Mesodermal cell (in vitro differentiated cells): ENCODE data around the gene ITIH2.

Experiments used
- H3K27ac ChIP-seq: 2 replicates; pipeline ENCODE4 v1.7.0; 2013; ENCODE audit warnings: mild to moderate bottlenecking, low read depth, low read length, moderate library complexity; ENCODE audit not compliant: severe bottlenecking
- H3K36me3 ChIP-seq: 2 replicates; pipeline ENCODE4 v1.7.1; 2013; ENCODE audit warnings: mild to moderate bottlenecking, low read length, moderate library complexity; ENCODE audit not compliant: control insufficient read depth, insufficient read depth
- H3K4me1 ChIP-seq: one replicate; pipeline ENCODE4 v1.7.1; 2013; ENCODE audit warnings: mild to moderate bottlenecking, low read length; ENCODE audit not compliant: insufficient read depth, control insufficient read depth, poor library complexity, severe bottlenecking
- H3K4me3 ChIP-seq: 2 replicates; pipeline ENCODE4 v1.7.0; 2013; ENCODE audit warnings: low read length, control low read depth, mild to moderate bottlenecking; ENCODE audit not compliant: insufficient read depth, poor library complexity, severe bottlenecking; ENCODE audit errors: extremely low read depth
- H3K9me3 ChIP-seq: 2 replicates; pipeline ENCODE4 v1.7.1; 2013; ENCODE audit warnings: mild to moderate bottlenecking, low read length, moderate library complexity; ENCODE audit not compliant: control insufficient read depth
- WGBS, 2 experiments: methylation state at CpG; one replicate each; pipeline ENCODE4 v1.1.5; 2013; ENCODE audit warnings: missing lambda C conversion rate in 2 of 2; ENCODE audit not compliant: insufficient coverage in 2 of 2; 5-methylcytosine and 5-hydroxymethylcytosine counted together

Gene ITIH2

GRCh38 chr10:7786430-7786829 lies 83.3 kb downstream of the ITIH2 start:
- H3K9me3 ChIP-seq: no peaks in the 10 kb centered on the region
- H3K4me3 ChIP-seq: peak overlapping the region; percentile 98
- H3K36me3 ChIP-seq: peaks cover 40% of the 10 kb centered on the region
- H3K4me1 ChIP-seq: peaks cover 9% of the 10 kb centered on the region
- 94 to 100% methylated on average over 2 of the region's 3 CpGs for WGBS, 2 experiments
- H3K27ac ChIP-seq: no peak overlapping the region

GRCh38 chr10:7787150-7787856 lies 84.2 kb downstream of the ITIH2 start:
- Histone ChIP-seq H3K27ac (peak overlapping the region; percentile 70), H3K9me3 (no peaks in the 10 kb centered on the region), H3K36me3 (peaks cover 40% of the 10 kb centered on the region), H3K4me1 (peaks cover 9% of the 10 kb centered on the region), H3K4me3 (peak overlapping the region; percentile 98)
- WGBS, 2 experiments: 1% methylated on average over 18 to 22 of the region's 26 CpGs

DNA sequence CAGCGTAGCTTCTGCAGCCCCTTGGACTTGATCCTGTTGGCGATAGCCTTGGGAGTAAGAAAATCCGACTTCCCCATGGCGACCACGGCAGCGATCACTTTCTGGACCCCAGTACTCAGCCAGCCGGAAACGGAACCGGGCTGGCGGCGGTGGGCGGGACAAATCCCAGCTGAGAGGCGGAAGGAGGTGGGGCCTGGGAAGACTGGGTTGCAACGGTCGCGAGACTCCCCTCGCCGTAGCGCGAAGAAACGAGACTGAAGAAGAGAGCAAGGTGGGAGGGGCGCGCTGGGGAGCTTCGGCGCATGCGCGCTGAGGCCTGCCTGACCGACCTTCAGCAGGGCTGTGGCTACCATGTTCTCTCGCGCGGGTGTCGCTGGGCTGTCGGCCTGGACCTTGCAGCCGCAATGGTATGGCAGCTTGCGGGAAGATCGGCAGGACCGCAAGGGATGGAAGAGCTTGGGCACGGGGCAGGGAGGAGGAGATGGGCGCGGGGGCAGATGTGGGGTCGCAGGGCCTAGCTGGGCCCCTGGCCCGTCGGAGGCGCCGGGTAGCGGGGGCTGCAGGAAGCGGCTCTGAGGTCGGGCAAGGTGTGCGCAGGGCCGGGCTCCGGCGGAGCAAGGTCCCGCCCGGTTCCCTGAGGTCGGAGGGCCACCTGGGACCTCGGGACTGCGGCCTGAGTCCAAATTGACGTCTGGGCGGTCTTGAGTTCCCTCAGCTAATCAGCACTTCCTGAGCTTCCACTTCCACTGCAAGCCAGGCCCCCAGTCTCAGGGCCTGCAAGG lies 84.9 kb downstream of the ITIH2 start, which contains the start of the genes ATP5F1C and KIN:
ATP5F1C (plus strand) TSS at position 321 of the 782 bp plus-strand sequence; CDS start at position 352, 31 bp downstream.
KIN (minus strand) TSS at position 137 of the 782 bp plus-strand sequence; CDS start at position 77, 60 bp downstream.
- Histone ChIP-seq H3K4me1 (peaks cover 12% of the 10 kb centered on the region), H3K4me3 (peak within 1 kb of the TSS; percentile 98), H3K36me3 (peaks cover 43% of the 10 kb centered on the region), H3K27ac (peak within 1 kb of the TSS; percentile 70), H3K9me3 (no peaks in the 10 kb centered on the region)
- 0% methylated on average over 43 to 52 of the region's 59 CpGs for WGBS, 2 experiments

DNA sequence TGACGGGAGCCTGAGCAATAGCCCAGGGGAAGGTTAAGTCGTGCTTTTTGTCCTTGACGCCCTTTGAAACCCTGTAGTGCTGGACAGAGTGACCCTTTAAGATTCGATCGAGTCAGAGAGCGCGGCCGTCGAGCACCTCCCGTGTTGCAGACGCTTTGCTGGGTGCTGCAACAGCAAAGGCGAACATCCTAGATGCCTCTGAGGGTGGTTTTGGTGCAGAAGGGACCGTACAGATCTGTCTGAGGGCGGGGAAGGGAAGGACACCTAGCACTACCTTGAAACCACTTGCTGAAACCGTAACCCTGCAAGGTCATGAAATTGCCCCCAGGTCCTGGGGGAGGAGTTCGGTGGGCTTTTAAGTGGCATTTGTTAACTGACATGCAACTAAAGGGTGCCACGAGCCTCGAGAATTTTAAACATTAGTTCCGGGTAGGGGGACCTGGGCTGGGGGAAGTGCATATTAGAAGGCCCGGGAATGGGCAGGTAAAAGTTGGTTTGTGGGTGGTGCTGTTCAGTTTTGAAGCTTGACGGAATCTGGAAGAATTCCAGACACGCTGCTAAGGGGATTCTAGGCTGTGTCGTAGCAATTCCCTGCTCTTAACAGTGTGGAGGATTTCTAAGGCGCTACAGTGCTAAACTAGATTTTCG lies 85.6 kb downstream of the ITIH2 start:
- H3K9me3 ChIP-seq: no peaks in the 10 kb centered on the region
- peaks cover 12% of the 10 kb centered on the region for H3K4me1 ChIP-seq
- 4% methylated on average over 17 of the region's 25 CpGs for WGBS, 2 experiments
- peak overlapping the region; percentile 98 for H3K4me3 ChIP-seq
- peaks cover 40% of the 10 kb centered on the region for H3K36me3 ChIP-seq
- peak overlapping the region; percentile 67 for H3K27ac ChIP-seq

GRCh38 chr10:7789390-7789789 lies 86.3 kb downstream of the ITIH2 start:
- no peaks in the 10 kb centered on the region for H3K9me3 ChIP-seq
- peaks cover 35% of the 10 kb centered on the region for H3K36me3 ChIP-seq
- no peak overlapping the region for H3K27ac ChIP-seq
- WGBS, 2 experiments: 38 to 70% methylated on average over 1 to 2 of the region's 3 CpGs
- peaks cover 10% of the 10 kb centered on the region for H3K4me1 ChIP-seq
- peak overlapping the region; percentile 98 for H3K4me3 ChIP-seq

DNA sequence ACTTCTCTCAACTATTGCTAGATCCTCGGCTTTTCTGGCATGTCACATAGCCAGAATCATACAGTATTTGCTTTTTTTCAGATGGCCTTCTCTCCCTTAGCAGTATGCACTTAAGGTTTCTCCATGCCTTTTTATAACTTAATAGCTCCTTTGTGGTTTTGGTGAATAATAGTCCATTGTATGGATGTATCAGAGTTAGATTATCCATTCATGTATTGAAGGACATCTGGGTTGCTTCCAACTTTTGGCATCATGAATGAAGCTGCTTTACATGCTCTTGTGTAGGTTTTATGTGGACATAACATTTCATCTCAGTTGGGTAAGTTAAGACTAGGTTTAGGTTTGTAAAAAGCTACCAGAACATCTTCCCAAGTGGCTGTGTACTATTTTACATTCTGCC lies 89.4 kb downstream of the ITIH2 start:
- Histone ChIP-seq H3K9me3 (no peaks in the 10 kb centered on the region), H3K36me3 (peaks cover 37% of the 10 kb centered on the region), H3K4me1 (peaks cover 23% of the 10 kb centered on the region), H3K4me3 (no peak overlapping the region), H3K27ac (no peak overlapping the region)
- 77 to 100% methylated on average over 1 of the region's 1 CpG for WGBS, 2 experiments

GRCh38 chr10:7794251-7795026 lies 91.3 kb downstream of the ITIH2 start:
- Histone ChIP-seq H3K9me3 (no peaks in the 10 kb centered on the region), H3K27ac (no peak overlapping the region), H3K36me3 (peaks cover 52% of the 10 kb centered on the region), H3K4me1 (peaks cover 27% of the 10 kb centered on the region), H3K4me3 (no peak overlapping the region)
- WGBS, 2 experiments: 80% methylated on average over 1 of the region's 4 CpGs; no CpG with 5 or more reads in 1 of the 2 experiments

- peak overlapping the region; percentile 66 for H3K27ac ChIP-seq
- H3K9me3 ChIP-seq: no peaks in the 10 kb centered on the region
- no peak overlapping the region for H3K4me3 ChIP-seq
- 70 to 83% methylated on average over 2 to 3 of the region's 4 CpGs for WGBS, 2 experiments
- H3K4me1 ChIP-seq: peaks cover 20% of the 10 kb centered on the region
- peaks cover 57% of the 10 kb centered on the region for H3K36me3 ChIP-seq
These were observed 92.5 kb downstream of the ITIH2 start for GRCh38 chr10:7795605-7796004.

- peaks cover 56% of the 10 kb centered on the region for H3K36me3 ChIP-seq
- peak overlapping the region; percentile 89 for H3K27ac ChIP-seq
- 74 to 88% methylated on average over 4 of the region's 6 CpGs for whole genome bisulfite sequencing, 2 experiments
- H3K4me3 ChIP-seq: no peak overlapping the region
- H3K9me3 ChIP-seq: no peaks in the 10 kb centered on the region
- H3K4me1 ChIP-seq: peaks cover 20% of the 10 kb centered on the region
These were observed 94.5 kb downstream of the ITIH2 start for GRCh38 chr10:7797582-7797981.
